ENCODE results near the gene ADNP.

DNA sequence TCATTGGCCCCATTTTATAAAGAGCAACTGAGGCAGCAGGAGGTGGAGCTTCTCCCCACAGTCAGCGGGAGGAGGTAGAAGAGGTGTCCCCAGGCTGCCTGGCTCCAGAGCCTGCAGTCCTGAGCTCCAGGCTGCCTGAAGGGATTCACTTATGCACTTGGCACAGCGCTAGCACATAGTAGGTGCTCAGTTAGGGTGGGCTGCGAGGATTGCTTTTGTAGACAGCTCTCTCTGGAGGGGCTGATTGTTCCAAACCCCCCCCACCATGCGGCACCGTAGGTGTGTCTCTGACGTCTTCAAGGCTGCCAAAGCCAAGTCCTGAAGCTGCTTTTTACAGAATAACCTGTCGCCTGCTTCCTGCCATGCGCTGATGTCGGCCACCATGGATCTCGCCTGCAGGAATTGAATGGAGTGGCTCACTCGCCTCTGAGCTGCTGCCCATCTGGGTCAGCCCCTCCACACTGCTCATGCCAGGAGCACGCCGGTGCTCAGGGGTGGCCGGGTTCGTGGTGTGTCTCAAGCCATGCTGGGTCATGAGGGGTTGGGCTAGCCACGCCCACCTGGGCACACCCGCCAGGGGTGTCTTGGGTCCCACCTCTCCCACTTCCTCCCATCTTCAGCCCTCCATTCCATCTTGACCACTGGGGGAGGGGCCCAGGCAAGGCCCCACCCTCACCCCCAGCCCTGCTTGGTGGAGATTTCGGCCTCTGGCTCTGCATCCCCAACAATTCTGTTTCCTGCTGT lies 76.6 kb downstream of the ADNP start:
- TF ChIP-seq, protein P1, sequence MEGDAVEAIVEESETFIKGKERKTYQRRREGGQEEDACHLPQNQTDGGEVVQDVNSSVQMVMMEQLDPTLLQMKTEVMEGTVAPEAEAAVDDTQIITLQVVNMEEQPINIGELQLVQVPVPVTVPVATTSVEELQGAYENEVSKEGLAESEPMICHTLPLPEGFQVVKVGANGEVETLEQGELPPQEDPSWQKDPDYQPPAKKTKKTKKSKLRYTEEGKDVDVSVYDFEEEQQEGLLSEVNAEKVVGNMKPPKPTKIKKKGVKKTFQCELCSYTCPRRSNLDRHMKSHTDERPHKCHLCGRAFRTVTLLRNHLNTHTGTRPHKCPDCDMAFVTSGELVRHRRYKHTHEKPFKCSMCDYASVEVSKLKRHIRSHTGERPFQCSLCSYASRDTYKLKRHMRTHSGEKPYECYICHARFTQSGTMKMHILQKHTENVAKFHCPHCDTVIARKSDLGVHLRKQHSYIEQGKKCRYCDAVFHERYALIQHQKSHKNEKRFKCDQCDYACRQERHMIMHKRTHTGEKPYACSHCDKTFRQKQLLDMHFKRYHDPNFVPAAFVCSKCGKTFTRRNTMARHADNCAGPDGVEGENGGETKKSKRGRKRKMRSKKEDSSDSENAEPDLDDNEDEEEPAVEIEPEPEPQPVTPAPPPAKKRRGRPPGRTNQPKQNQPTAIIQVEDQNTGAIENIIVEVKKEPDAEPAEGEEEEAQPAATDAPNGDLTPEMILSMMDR (IDR thresholded peaks at IDR 0.05) = no peak
- TF ChIP-seq POLR2A (IDR thresholded peaks at IDR 0.05) = no peak
